ENCODE results near the gene GRIFIN.

GRCh38 chr7:2510909-2511768, 34.9 kb upstream of the GRIFIN start:
- TF ChIP-seq CTCF (IDR thresholded peaks at IDR 0.05) (no peak), PBX3 (IDR thresholded peaks at IDR 0.05) (no peak), POLR2A (IDR thresholded peaks at IDR 0.05; ENCODE audit: low read length) (no peak), ZFP36 (IDR thresholded peaks at IDR 0.05; ENCODE audit: borderline replicate concordance, partially characterized antibody) (no peak), RFX5 (IDR thresholded peaks at IDR 0.05) (no peak), MYC (IDR thresholded peaks at IDR 0.05; ENCODE audit: borderline replicate concordance, low read length) (no peak), ESRRA (IDR thresholded peaks at IDR 0.05; ENCODE audit: borderline replicate concordance, low read length) (no peak), CHD2 (IDR thresholded peaks at IDR 0.05; ENCODE audit: low read length, partially characterized antibody) (no peak), E2F6 (IDR thresholded peaks at IDR 0.05; ENCODE audit: borderline replicate concordance, low read depth) (no peak), EP300 (IDR thresholded peaks at IDR 0.05) (no peak), CBX8 (IDR thresholded peaks at IDR 0.05) (no peak), JUN (IDR thresholded peaks at IDR 0.05) (no peak), RAD21 (conservative IDR thresholded peaks at IDR 0.05 in 1 of 2, IDR thresholded peaks at IDR 0.05 in 1 of 2) (no peak)

Data from A549 (cell line).